ENCODE data around the gene UQCC3. TPM values are rescaled to one million over a fixed set of nuclear protein-coding genes. Genes with fewer than 3 reads are reported as not detected.
A peak's percentile ranks its signal among the peaks of the same experiment; 100 is the strongest.

UQCC3 gene
- total and polyA plus RNA-seq, 9 of the 15 experiments (the other 6 are each of a cell fraction or from before 2014, with no cell fraction given), result 3.3 to 44.3 (median 8.0) TPM

DNA sequence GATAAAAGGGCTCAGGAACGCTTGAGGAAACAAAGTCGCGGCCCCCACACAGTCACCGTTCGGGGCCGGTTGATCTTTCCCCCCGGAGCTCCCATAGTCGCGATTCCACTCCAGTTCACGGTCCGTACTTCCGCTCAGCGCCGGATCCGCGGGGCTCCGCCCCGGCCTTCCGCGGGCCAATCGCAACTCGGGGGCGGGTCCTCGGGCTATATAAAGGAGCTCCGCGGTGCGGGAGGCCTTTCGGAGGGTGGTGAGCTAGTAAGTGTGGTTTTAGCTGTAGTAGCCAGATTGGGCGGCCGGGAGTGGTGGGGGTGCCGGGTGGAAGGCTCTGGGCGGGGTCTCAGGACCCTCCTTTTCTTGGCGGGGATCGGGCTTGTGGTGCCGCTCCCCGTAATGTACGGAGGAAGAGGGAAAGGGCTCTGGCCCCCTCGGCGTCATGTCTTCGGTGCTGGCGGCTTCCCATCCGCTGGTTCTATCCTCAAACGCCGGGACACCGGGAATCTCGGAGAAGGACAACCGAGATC, 6.3 kb upstream of the UQCC3 start, which contains the start of the genes C11orf98 and CSKMT (continued):
- TF ChIP-seq, protein P1, sequence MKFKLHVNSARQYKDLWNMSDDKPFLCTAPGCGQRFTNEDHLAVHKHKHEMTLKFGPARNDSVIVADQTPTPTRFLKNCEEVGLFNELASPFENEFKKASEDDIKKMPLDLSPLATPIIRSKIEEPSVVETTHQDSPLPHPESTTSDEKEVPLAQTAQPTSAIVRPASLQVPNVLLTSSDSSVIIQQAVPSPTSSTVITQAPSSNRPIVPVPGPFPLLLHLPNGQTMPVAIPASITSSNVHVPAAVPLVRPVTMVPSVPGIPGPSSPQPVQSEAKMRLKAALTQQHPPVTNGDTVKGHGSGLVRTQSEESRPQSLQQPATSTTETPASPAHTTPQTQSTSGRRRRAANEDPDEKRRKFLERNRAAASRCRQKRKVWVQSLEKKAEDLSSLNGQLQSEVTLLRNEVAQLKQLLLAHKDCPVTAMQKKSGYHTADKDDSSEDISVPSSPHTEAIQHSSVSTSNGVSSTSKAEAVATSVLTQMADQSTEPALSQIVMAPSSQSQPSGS (CRISPR knock-in tag; IDR thresholded peaks at IDR 0.05), result no peak
- no peak for TF ChIP-seq ZNF354B (CRISPR knock-in tag; IDR thresholded peaks at IDR 0.05)
- TF ChIP-seq, protein P2, sequence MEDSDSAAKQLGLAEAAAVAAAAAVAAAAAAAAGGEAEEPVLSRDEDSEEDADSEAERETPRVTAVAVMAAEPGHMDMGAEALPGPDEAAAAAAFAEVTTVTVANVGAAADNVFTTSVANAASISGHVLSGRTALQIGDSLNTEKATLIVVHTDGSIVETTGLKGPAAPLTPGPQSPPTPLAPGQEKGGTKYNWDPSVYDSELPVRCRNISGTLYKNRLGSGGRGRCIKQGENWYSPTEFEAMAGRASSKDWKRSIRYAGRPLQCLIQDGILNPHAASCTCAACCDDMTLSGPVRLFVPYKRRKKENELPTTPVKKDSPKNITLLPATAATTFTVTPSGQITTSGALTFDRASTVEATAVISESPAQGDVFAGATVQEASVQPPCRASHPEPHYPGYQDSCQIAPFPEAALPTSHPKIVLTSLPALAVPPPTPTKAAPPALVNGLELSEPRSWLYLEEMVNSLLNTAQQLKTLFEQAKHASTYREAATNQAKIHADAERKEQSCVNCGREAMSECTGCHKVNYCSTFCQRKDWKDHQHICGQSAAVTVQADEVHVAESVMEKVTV (CRISPR knock-in tag; IDR thresholded peaks at IDR 0.05), result 0 out of 2 replicates have a peak, but pooled peaks have one; percentile 8
- TF ChIP-seq ZNF445 (CRISPR knock-in tag; IDR thresholded peaks at IDR 0.05; ENCODE audit: low read depth), result peak; percentile 84
- no peak for TF ChIP-seq SMARCA5 (IDR thresholded peaks at IDR 0.05)
- TF ChIP-seq, protein P3, sequence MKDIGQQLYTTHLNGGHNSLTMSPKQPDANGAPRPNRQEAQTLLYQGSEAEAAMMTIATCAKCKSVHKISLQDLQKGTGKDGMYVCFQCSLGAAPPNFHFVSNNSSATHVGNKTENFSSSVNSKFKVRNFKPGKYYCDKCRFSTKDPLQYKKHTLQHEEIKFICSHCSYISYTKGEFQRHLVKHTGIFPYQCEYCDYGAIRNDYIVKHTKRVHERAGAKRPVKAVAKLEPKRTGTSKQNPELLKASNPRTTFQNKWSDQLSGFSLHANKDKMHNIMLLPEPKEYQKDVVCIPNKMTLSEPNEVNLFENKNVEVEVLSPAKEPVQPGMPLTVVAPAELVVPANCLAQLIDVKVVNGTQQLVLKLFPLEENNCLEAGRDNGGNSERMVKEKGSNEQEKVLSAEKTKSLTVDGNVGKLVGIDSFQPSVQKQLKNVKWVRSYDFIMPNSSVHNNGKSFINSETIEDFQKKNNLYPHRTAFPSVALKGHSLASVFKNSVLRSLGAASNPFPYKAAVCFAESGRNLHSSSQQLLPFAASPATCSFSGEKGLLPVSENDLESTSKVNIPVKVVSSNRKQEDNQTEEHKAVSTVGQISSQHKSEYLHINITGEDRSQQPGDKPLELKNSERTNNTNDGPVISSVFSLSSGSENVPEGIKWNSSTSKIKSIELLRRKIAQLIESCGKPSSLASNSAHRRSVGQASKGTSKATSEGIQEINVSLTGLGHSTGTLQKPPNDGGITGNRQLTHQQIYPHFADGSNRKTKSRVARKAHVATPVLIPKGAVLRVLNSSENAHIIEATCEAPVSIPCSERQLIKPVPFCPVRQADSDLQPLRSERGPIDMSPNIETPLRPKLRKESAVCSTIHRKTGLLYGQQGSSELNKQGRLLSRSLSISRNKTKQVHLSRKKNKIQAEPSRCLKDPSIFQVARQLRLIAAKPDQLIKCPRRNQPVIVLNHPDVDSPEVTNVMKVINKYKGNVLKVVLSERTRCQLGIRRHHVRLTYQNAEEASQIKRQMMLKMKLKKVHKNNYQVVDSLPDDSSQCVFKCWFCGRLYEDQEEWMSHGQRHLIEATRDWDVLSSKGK (CRISPR knock-in tag; IDR thresholded peaks at IDR 0.05), result peak; percentile 75; the same call in 1 of the 2 replicates
- TF ChIP-seq THRAP3 (IDR thresholded peaks at IDR 0.05; ENCODE audit: borderline replicate concordance), result peak; percentile 60; the same call in 1 of the 2 replicates
- peak; percentile 79; the same call in 1 of the 2 replicates for TF ChIP-seq KLF13 (tag; IDR thresholded peaks at IDR 0.05; ENCODE audit: borderline replicate concordance, low read depth)
- TF ChIP-seq NBN (IDR thresholded peaks at IDR 0.05; ENCODE audit: low read depth), result peak; percentile 62; the same call in 1 of the 2 replicates
- TF ChIP-seq, protein P4, sequence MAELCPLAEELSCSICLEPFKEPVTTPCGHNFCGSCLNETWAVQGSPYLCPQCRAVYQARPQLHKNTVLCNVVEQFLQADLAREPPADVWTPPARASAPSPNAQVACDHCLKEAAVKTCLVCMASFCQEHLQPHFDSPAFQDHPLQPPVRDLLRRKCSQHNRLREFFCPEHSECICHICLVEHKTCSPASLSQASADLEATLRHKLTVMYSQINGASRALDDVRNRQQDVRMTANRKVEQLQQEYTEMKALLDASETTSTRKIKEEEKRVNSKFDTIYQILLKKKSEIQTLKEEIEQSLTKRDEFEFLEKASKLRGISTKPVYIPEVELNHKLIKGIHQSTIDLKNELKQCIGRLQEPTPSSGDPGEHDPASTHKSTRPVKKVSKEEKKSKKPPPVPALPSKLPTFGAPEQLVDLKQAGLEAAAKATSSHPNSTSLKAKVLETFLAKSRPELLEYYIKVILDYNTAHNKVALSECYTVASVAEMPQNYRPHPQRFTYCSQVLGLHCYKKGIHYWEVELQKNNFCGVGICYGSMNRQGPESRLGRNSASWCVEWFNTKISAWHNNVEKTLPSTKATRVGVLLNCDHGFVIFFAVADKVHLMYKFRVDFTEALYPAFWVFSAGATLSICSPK (IDR thresholded peaks at IDR 0.05; ENCODE audit: borderline replicate concordance), result no peak
- TF ChIP-seq FUS (optimal IDR thresholded peaks at IDR 0.05; ENCODE audit: low read depth, low read length), result no peak
- TF ChIP-seq SRF (CRISPR knock-in tag; IDR thresholded peaks at IDR 0.05), result peak in 1 of 2 experiments; percentile 59; a peak in 2 of 4 replicates
- 0 out of 2 replicates have a peak, but pooled peaks have one; percentile 22 for TF ChIP-seq CAMTA2 (CRISPR knock-in tag; conservative IDR thresholded peaks at IDR 0.05)
- no peak for TF ChIP-seq SRSF1 (IDR thresholded peaks at IDR 0.05; ENCODE audit: low read depth, low read length)
